Measurements from ENCODE around the gene XKR8.

Gene XKR8, protein sequence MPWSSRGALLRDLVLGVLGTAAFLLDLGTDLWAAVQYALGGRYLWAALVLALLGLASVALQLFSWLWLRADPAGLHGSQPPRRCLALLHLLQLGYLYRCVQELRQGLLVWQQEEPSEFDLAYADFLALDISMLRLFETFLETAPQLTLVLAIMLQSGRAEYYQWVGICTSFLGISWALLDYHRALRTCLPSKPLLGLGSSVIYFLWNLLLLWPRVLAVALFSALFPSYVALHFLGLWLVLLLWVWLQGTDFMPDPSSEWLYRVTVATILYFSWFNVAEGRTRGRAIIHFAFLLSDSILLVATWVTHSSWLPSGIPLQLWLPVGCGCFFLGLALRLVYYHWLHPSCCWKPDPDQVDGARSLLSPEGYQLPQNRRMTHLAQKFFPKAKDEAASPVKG

DNA sequence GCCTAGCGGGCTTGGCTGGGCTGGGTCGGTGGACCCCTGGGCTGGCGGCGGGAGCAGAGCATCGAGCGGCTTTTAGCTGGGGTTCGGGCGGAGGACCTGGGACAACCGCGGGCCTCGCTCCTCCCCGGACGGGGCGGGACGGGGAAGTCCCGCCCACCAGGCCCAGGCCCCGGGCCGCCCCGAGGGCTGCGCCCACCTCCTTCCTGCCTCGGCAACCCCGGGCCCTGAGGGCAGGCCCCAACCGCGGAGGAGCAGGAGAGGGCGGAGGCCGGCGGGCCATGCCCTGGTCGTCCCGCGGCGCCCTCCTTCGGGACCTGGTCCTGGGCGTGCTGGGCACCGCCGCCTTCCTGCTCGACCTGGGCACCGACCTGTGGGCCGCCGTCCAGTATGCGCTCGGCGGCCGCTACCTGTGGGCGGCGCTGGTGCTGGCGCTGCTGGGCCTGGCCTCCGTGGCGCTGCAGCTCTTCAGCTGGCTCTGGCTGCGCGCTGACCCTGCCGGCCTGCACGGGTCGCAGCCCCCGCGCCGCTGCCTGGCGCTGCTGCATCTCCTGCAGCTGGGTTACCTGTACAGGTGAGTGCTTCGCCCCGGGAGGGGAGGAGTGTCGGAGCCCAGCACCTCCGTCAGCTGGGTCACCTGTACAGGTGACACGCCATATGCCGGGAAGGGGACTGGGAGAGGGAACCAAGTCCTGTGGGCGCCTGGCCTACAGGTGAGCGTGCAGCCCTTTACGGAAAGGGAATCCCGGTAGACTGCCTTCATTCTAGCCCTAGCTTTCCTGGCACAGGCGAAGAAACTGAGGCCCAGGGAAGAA is at the start of gene XKR8:
XKR8 (plus strand) TSS at position 182 of the 812 bp plus-strand sequence; CDS start at position 279, 97 bp downstream.
- Histone ChIP-seq H3K9me3 (no peaks in the 10 kb centered on the region), H3K27ac (peak within 1 kb of the TSS; percentile 92 to 93), H3K4me1 (peaks cover 0 to 31% (median 22%) of the 10 kb centered on the region in 4 donors), H3K36me3 (peaks cover 10 to 21% (median 15%) of the 10 kb centered on the region in 3 donors), H3K4me3 (peak within 1 kb of the TSS; percentile 72 to 90), H3K27me3 (no peaks in the 10 kb centered on the region)
- TF ChIP-seq, protein P1, sequence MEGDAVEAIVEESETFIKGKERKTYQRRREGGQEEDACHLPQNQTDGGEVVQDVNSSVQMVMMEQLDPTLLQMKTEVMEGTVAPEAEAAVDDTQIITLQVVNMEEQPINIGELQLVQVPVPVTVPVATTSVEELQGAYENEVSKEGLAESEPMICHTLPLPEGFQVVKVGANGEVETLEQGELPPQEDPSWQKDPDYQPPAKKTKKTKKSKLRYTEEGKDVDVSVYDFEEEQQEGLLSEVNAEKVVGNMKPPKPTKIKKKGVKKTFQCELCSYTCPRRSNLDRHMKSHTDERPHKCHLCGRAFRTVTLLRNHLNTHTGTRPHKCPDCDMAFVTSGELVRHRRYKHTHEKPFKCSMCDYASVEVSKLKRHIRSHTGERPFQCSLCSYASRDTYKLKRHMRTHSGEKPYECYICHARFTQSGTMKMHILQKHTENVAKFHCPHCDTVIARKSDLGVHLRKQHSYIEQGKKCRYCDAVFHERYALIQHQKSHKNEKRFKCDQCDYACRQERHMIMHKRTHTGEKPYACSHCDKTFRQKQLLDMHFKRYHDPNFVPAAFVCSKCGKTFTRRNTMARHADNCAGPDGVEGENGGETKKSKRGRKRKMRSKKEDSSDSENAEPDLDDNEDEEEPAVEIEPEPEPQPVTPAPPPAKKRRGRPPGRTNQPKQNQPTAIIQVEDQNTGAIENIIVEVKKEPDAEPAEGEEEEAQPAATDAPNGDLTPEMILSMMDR (IDR thresholded peaks at IDR 0.05), result peak; percentile 17 to 29
- intact Hi-C loops (cut with DNase I; ENCODE audit: low total_unique reads), result no loop called here
- DNase-seq, result peak; percentile 69 to 90

DNA sequence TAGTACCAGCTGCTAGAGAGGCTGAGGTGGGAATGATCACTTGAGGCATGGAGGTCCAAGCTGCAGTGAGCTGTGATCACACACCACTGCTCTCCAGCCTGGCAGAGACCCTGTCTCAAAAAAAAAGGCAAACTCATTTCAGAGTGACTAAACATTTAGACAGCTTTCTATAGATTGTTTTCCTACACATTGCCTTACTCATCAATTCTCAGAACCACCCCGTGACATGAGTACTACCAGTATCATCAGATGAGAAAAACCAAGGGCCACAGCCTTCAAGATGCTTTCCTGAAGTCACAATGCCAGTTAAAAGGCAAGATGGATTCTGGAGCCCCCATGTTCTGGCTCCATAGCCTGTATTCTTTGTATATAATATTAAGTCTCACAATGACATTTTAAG is 47.3 kb upstream of the XKR8 start:
- TF ChIP-seq, protein P1 (IDR thresholded peaks at IDR 0.05), result no peak
- peaks cover 7 to 30% (median 26%) of the 10 kb centered on the region in 3 donors for H3K36me3 ChIP-seq
- peaks cover 0 to 11% (median 7%) of the 10 kb centered on the region in 4 donors for H3K4me1 ChIP-seq
- no peak for DNase-seq
- H3K9me3 ChIP-seq, result peaks cover 0 to 8% (median 0%) of the 10 kb centered on the region in 3 donors
- H3K27me3 ChIP-seq, result no peaks in the 10 kb centered on the region
- intact Hi-C loops (cut with DNase I; ENCODE audit: low total_unique reads), result no loop called here
- no peak overlapping the region for H3K4me3 ChIP-seq
- no peak overlapping the region for H3K27ac ChIP-seq

DNA sequence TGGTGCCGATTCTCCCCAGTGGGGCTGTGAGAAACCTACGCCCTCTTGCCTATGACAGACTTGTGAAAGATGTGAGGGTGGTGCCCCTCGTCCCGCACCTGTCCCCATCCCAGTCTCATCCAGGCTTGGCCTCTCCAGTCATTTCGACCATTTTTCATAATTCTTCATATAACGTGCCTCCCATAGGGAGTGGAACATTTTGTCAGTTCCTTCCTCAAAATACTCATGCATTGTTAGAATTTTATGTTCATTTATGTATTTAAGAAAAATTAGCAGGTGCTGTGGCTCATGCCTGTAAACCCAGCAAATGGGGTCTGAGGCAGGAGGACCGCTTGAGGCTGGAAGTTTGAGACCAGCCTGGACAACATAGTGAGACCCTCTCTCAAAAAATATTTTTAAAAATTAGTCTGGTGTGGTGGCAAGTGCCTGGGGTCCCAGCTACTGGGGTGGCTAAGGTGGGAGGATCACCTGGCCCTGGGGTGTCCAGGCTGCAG is 44.6 kb upstream of the XKR8 start:
- H3K9me3 ChIP-seq, result peaks cover 0 to 8% (median 0%) of the 10 kb centered on the region in 3 donors
- no peaks in the 10 kb centered on the region for H3K27me3 ChIP-seq
- peaks cover 0 to 9% (median 6%) of the 10 kb centered on the region in 3 donors for H3K36me3 ChIP-seq
- TF ChIP-seq, protein P1 (IDR thresholded peaks at IDR 0.05), result no peak
- DNase-seq, result no peak
- H3K4me3 ChIP-seq, result peak overlapping the region; percentile 79 to 96
- H3K4me1 ChIP-seq, result peaks cover 0 to 11% (median 7%) of the 10 kb centered on the region in 4 donors
- peak overlapping the region; percentile 76 for H3K27ac ChIP-seq
- intact Hi-C loops (cut with DNase I; ENCODE audit: low total_unique reads), result no loop called here

DNA sequence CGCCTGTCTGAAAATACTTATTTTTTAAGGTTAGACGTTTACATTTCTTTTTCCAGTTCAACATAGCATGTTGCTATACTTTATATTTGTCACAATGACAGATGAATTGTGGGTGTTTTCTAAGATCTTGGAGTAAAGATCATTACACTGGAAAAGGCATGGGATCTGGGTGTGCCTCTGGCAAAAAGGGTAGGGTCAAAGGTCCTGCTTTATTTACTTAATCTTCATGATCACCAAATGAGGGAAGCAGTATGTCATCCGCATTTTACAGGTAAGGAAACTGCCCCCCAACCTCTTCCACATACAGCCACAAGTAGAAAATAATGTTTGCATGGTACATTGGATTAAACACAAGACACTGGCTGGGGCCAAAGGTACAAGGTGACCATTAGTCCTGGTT is 37.5 kb upstream of the XKR8 start:
- Histone ChIP-seq H3K36me3 (no peaks in the 10 kb centered on the region), H3K9me3 (no peaks in the 10 kb centered on the region), H3K27ac (no peak overlapping the region), H3K4me3 (no peak overlapping the region), H3K4me1 (no peaks in the 10 kb centered on the region), H3K27me3 (no peaks in the 10 kb centered on the region)
- TF ChIP-seq, protein P1 (IDR thresholded peaks at IDR 0.05), result no peak
- intact Hi-C loops (cut with DNase I; ENCODE audit: low total_unique reads), result no loop called here
- DNase-seq, result no peak

DNA sequence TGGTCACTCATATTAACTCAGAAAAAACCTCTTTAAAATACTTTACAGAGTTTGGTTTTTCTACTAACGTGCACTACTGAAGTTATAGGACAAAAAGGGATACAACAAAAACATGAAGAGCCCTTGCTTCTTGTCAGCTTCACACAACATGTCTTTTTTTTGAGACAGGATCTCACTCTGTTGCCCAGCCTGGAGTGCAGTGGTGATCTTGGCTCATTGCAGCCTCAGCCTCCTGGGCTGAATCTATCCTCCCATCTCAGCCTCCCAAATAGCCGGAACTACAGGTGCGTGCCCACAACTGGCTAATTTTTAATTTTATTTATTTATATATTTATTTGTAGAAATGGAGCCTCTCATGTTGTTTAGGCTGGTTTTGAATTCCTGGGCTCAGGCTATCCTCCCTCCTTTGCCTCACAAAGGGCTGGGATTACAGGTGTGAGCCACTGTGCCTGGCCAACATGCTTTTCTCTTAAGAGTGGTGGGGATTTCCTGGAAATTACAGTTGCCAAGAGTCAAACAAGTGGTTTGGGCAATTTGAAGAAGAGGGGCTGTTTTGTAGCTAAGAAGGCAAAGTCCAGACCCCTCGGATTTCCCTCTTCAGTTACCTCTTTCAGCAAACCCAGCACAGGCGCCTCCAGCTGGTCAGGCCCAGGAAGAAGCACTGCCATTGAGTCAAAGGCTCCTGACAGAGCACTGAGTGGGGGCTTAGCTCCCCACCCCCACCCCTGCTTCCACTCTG is 31.4 kb upstream of the XKR8 start:
- no peak overlapping the region for H3K27ac ChIP-seq
- TF ChIP-seq, protein P1 (IDR thresholded peaks at IDR 0.05), result no peak
- H3K4me1 ChIP-seq, result no peaks in the 10 kb centered on the region
- peaks cover 0 to 6% of the 10 kb centered on the region in 2 donors for H3K27me3 ChIP-seq
- DNase-seq, result no peak
- intact Hi-C loops (cut with DNase I; ENCODE audit: low total_unique reads), result no loop called here
- no peaks in the 10 kb centered on the region for H3K36me3 ChIP-seq
- H3K9me3 ChIP-seq, result no peaks in the 10 kb centered on the region
- no peak overlapping the region for H3K4me3 ChIP-seq
